ENCODE results near the gene CTCFL.

CTCFL gene

GRCh38 chr20:57559658-57560553 is 35.0 kb upstream of the CTCFL start:
- no peak for DNase-seq

- DNase-seq, result no peak
Observed at GRCh38 chr20:57559289-57559634, 34.3 kb upstream of the CTCFL start.

- DNase-seq, result no peak
Observed at GRCh38 chr20:57558614-57559288, 33.8 kb upstream of the CTCFL start.

- DNase-seq, result no peak
Observed at GRCh38 chr20:57557926-57558613, 33.1 kb upstream of the CTCFL start.

- DNase-seq, result no peak
Observed at GRCh38 chr20:57556980-57557274, 32.0 kb upstream of the CTCFL start.

- no peak for DNase-seq
Observed at GRCh38 chr20:57555457-57556184, 30.7 kb upstream of the CTCFL start.

GRCh38 chr20:57553376-57554018 is 28.6 kb upstream of the CTCFL start:
- no peak for DNase-seq

- no peak for DNase-seq
Observed at GRCh38 chr20:57552471-57552870, 27.5 kb upstream of the CTCFL start.

GRCh38 chr20:57548177-57549058 is 23.5 kb upstream of the CTCFL start:
- no peak for DNase-seq

- no peak for DNase-seq
Observed at GRCh38 chr20:57546956-57547649, 22.2 kb upstream of the CTCFL start.

- DNase-seq, result no peak
Observed at GRCh38 chr20:57545927-57546662, 21.2 kb upstream of the CTCFL start.

GRCh38 chr20:57544838-57545564 is 20.1 kb upstream of the CTCFL start:
- DNase-seq, result no peak

GRCh38 chr20:57543754-57544153 is 18.8 kb upstream of the CTCFL start:
- no peak for DNase-seq

GRCh38 chr20:57540890-57541580 is 16.1 kb upstream of the CTCFL start:
- no peak for DNase-seq

- no peak for DNase-seq
Observed at GRCh38 chr20:57539889-57540288, 14.9 kb upstream of the CTCFL start.

- no peak for DNase-seq
Observed at GRCh38 chr20:57537822-57538221, 12.9 kb upstream of the CTCFL start.

GRCh38 chr20:57536771-57537724 is 12.1 kb upstream of the CTCFL start:
- no peak for DNase-seq
